Caco-2 (cell line): ENCODE measurements around the gene HOXA6. TPM values are rescaled to one million over a fixed set of nuclear protein-coding genes. Genes with fewer than 3 reads are reported as not detected.

Source experiments
- BruUV-seq: library from RNA; stranded (reverse); fragments of 400-500 nt; replicated peaks from 2 replicates; lab custom pipeline; 2021; lab: Mats Ljungman, UMichigan
- CTCF ChIA-PET: fragments of 300-600 bp; sonication (Branson Sonifier 250); formaldehyde crosslinking; loops from one replicate; lab custom pipeline; 2022; ENCODE audit warnings: antibody characterized with exemption; lab: Charles Lee
- POLR2A ChIA-PET: fragments of 300-600 bp; sonication (Branson Sonifier 250); formaldehyde crosslinking; loops from one replicate; lab custom pipeline; 2022; ENCODE audit warnings: antibody characterized with exemption; lab: Charles Lee
- DNase-seq, 2 experiments: peaks; one replicate each; pipeline versions ENCODE4 v3.0.0 to v3.0.0-alpha.2; 2020 to 2022
- H3K27me3 ChIP-seq: replicated peaks from 2 replicates; pipeline ENCODE4 v1.6.0; 2011; ENCODE audit warnings: low read length; ENCODE audit not compliant: control insufficient read depth, insufficient read depth
- H3K36me3 ChIP-seq: 2 replicates; pipeline ENCODE4 v1.5.1; 2011; ENCODE audit warnings: low read length; ENCODE audit not compliant: control insufficient read depth, insufficient read depth
- H3K4me1 ChIP-seq: fragments of 250-450 bp; sonication (Bioruptor Pico); 2 replicates; pipeline ENCODE4 v1.5.1; 2020; ENCODE audit warnings: mild to moderate bottlenecking
- H3K4me3 ChIP-seq: 2 replicates; pipeline ENCODE4 v1.5.1; 2011; ENCODE audit warnings: low read depth, mild to moderate bottlenecking, control low read depth, low read length
- H3K9me3 ChIP-seq: fragments of 250-450 bp; sonication (Bioruptor Pico); 2 replicates; pipeline ENCODE4 v1.5.1; 2020; ENCODE audit warnings: mild to moderate bottlenecking, moderate library complexity
- H3K27ac Mint-ChIP-seq: one replicate; pipeline ENCODE4 v1.8.0; 2022; ENCODE audit warnings: mixed read lengths; ENCODE audit not compliant: unreplicated experiment
- H3K27me3 Mint-ChIP-seq: one replicate; pipeline ENCODE4 v1.8.0; 2022; ENCODE audit warnings: mixed read lengths; ENCODE audit not compliant: insufficient read depth, unreplicated experiment
- H3K36me3 Mint-ChIP-seq: one replicate; pipeline ENCODE4 v1.8.0; 2022; ENCODE audit warnings: mild to moderate bottlenecking, mixed read lengths; ENCODE audit not compliant: insufficient read depth, unreplicated experiment
- H3K4me1 Mint-ChIP-seq: one replicate; pipeline ENCODE4 v1.8.0; 2022; ENCODE audit warnings: low read depth, mixed read lengths; ENCODE audit not compliant: unreplicated experiment
- H3K4me3 Mint-ChIP-seq: one replicate; pipeline ENCODE4 v1.8.0; 2022; ENCODE audit warnings: mild to moderate bottlenecking, moderate library complexity, mixed read lengths; ENCODE audit not compliant: unreplicated experiment
- H3K9me3 Mint-ChIP-seq: one replicate; pipeline ENCODE4 v1.8.0; 2022; ENCODE audit warnings: mixed read lengths; ENCODE audit not compliant: unreplicated experiment
- intact Hi-C: fragments of 100-400 bp; cut with micrococcal nuclease; formaldehyde crosslinking; loops from one replicate; pipeline ENCODE4 v1.10.0; 2022; ENCODE audit not compliant: unreplicated experiment
- total RNA-seq: library from RNA; stranded (reverse); gene quantifications from 2 replicates; pipeline ENCODE4 v1.2.3, GENCODE V29; 2022
- TF ChIP-seq, protein P1 (sequence below), 2 experiments: fragments of 200-600 bp in 1 of 2; IDR thresholded peaks; 1 replicate in 1 of 2; 2 replicates in 1 of 2; pipeline versions ENCODE4 v1.5.1 to v1.8.0; 2011 to 2022; ENCODE audit warnings: antibody characterized with exemption in 1 of 2, control low read depth in 1 of 2, inconsistent platforms in 1 of 2, low read depth in 1 of 2, low read length in 1 of 2, mild to moderate bottlenecking in 1 of 2, moderate library complexity in 1 of 2; ENCODE audit not compliant: insufficient read depth in 1 of 2, severe bottlenecking in 1 of 2, unreplicated experiment in 1 of 2

HOXA6 gene
- total RNA-seq, 1 experiment from 2014 or later = 5.6 TPM

DNA sequence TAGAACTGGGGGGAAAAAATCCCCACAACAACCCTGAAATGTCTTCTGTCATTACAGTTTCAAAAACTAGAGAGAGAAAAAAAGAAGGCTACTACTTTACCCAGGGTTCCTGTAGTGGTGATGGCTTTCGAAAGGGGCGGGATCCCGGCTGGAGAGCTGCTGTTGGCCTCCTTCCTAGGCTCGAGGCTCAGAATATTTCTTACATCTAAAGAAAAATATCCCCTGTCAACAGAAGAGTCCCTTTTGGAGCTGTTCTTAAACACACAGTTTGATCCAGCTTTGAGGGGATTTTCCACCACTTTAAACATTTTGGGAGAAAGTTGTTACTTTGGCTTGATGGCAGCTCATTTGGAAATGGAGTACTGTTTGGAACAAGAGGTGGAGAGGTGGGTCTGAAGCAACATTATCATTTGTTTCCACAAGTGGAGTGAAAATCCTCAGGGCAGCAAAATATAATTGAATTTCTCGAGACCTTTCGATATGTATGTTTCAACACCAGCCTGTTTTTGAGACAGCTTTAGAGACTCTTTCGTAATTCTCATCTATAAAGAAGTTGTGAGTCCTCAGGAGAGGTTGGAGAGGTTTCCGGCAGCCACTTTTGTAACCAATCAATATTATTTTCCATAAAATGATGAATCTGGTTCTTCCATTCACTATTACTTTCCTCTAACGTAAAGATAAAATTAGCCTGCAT lies 47.3 kb upstream of the HOXA6 start:
- TF ChIP-seq, protein P1, sequence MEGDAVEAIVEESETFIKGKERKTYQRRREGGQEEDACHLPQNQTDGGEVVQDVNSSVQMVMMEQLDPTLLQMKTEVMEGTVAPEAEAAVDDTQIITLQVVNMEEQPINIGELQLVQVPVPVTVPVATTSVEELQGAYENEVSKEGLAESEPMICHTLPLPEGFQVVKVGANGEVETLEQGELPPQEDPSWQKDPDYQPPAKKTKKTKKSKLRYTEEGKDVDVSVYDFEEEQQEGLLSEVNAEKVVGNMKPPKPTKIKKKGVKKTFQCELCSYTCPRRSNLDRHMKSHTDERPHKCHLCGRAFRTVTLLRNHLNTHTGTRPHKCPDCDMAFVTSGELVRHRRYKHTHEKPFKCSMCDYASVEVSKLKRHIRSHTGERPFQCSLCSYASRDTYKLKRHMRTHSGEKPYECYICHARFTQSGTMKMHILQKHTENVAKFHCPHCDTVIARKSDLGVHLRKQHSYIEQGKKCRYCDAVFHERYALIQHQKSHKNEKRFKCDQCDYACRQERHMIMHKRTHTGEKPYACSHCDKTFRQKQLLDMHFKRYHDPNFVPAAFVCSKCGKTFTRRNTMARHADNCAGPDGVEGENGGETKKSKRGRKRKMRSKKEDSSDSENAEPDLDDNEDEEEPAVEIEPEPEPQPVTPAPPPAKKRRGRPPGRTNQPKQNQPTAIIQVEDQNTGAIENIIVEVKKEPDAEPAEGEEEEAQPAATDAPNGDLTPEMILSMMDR (IDR thresholded peaks at IDR 0.05; ENCODE audit: insufficient read depth in 1 of 2, low read depth in 1 of 2, low read length in 1 of 2, severe bottlenecking in 1 of 2, unreplicated experiment in 1 of 2) = no peak
- intact Hi-C loops = loop anchor here (5.0 kb wide), 1 partner anchor 587 kb away; no protein-coding TSS in a partner anchor
- no peak for DNase-seq
- POLR2A ChIA-PET = no interaction called here
- Histone ChIP-seq H3K9me3 (no peaks in the 10 kb centered on the region), H3K27me3 (peaks cover 2% of the 10 kb centered on the region; the same call in 1 of the 2 replicates), H3K36me3 (no peaks in the 10 kb centered on the region), H3K4me3 (no peak overlapping the region), H3K4me1 (peaks cover 5% of the 10 kb centered on the region)
- BruUV-seq = no TSS peak
- Mint-ChIP-seq H3K27ac (no peak overlapping the region), H3K4me3 (no peak overlapping the region), H3K36me3 (no peaks in the 10 kb centered on the region), H3K9me3 (no peaks in the 10 kb centered on the region), H3K27me3 (peaks cover 10% of the 10 kb centered on the region), H3K4me1 (no peaks in the 10 kb centered on the region)
- CTCF ChIA-PET = interaction anchor here (1.9 kb wide), 1 partner anchor 726 kb away, joined by 28 read pairs; no protein-coding TSS in a partner anchor

DNA sequence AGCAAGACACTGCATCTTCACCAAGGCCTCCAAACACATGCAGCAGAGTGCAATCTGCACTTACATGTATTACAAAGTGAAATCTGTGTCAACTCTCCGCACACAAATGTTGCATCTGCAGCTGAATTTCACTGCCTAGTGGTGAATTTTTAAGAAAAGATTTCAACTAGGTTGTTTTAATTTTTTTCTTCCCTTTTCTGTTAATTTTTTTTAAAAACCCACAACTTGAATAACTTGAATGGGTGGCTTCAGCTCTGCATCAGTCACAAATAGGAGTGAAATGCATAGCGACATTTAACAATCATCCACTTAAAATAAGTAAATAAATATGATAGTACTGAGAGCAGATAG lies 46.4 kb upstream of the HOXA6 start:
- no peaks in the 10 kb centered on the region for H3K36me3 ChIP-seq
- no peak overlapping the region for H3K27ac Mint-ChIP-seq
- no peak overlapping the region for H3K4me3 Mint-ChIP-seq
- ChIA-PET CTCF (no interaction called here), POLR2A (no interaction called here)
- H3K4me1 Mint-ChIP-seq = no peaks in the 10 kb centered on the region
- no TSS peak for BruUV-seq
- peaks cover 2% of the 10 kb centered on the region for H3K4me1 ChIP-seq
- H3K9me3 ChIP-seq = no peaks in the 10 kb centered on the region
- H3K9me3 Mint-ChIP-seq = no peaks in the 10 kb centered on the region
- H3K27me3 ChIP-seq = peaks cover 1% of the 10 kb centered on the region; the same call in 1 of the 2 replicates
- no peak for DNase-seq
- intact Hi-C loops = no loop called here
- TF ChIP-seq, protein P1 (IDR thresholded peaks at IDR 0.05; ENCODE audit: insufficient read depth in 1 of 2, low read depth in 1 of 2, low read length in 1 of 2, severe bottlenecking in 1 of 2, unreplicated experiment in 1 of 2) = no peak
- H3K36me3 Mint-ChIP-seq = no peaks in the 10 kb centered on the region
- H3K4me3 ChIP-seq = no peak overlapping the region
- H3K27me3 Mint-ChIP-seq = peaks cover 10% of the 10 kb centered on the region

DNA sequence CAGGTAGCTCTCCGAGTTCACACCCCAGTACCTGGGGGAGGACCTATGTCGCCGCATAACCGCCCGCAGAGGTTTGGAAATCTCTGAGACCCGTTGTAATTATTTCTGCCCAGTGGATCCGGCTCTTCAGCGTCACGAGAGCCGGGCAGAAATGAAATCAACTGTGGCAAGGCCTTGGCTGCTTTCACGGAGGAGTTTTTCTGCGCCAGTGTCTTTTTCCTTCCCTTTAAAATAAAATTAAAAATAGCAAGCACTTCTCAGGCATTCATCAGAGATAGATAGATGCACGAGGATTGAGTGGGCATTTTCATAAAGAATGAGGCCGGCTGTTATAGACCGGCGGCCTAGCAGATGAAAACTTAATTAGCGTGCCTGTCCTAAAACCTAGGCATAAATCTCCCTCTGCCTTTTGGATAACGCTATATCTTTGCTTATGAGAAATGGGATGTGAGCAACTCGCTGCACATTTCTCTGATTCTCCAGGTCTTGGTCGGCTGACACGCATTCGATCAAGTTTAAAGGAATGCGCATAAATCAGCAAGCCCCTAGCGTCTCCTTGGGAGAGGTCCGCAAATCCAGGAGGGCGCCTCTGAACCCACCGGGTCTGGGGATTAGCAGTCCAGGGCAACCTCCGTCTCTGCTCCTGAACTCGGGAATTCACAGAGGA lies 45.9 kb upstream of the HOXA6 start:
- no peaks in the 10 kb centered on the region for H3K4me1 ChIP-seq
- ChIA-PET CTCF (no interaction called here), POLR2A (no interaction called here)
- no peak for DNase-seq
- no TSS peak for BruUV-seq
- no peaks in the 10 kb centered on the region; the same call in 1 of the 2 replicates for H3K27me3 ChIP-seq
- Mint-ChIP-seq H3K4me1 (no peaks in the 10 kb centered on the region), H3K9me3 (no peaks in the 10 kb centered on the region), H3K36me3 (no peaks in the 10 kb centered on the region), H3K27ac (no peak overlapping the region), H3K27me3 (peaks cover 10% of the 10 kb centered on the region), H3K4me3 (no peak overlapping the region)
- intact Hi-C loops = no loop called here
- TF ChIP-seq, protein P1 (IDR thresholded peaks at IDR 0.05; ENCODE audit: insufficient read depth in 1 of 2, low read depth in 1 of 2, low read length in 1 of 2, severe bottlenecking in 1 of 2, unreplicated experiment in 1 of 2) = no peak
- H3K4me3 ChIP-seq = no peak overlapping the region
- H3K9me3 ChIP-seq = no peaks in the 10 kb centered on the region
- no peaks in the 10 kb centered on the region for H3K36me3 ChIP-seq
